Skeletal muscle satellite cell (primary cell): ENCODE results near the gene TSPYL2.

Source experiments
- H3K27me3 ChIP-seq: 2 replicates; pipeline ENCODE4 v1.7.0; 2013; ENCODE audit warnings: low read length; ENCODE audit not compliant: control insufficient read depth, insufficient read depth
- H3K36me3 ChIP-seq: 2 replicates; pipeline ENCODE4 v1.7.0; 2013; ENCODE audit warnings: mild to moderate bottlenecking, control low read depth, low read length; ENCODE audit not compliant: insufficient read depth
- H3K4me1 ChIP-seq: 2 replicates; pipeline ENCODE4 v1.7.0; 2013; ENCODE audit warnings: low read length; ENCODE audit not compliant: control insufficient read depth, insufficient read depth
- H3K4me2 ChIP-seq: 2 replicates; pipeline ENCODE4 v1.7.0; 2013; ENCODE audit warnings: mild to moderate bottlenecking, low read length
- H3K4me3 ChIP-seq: 2 replicates; pipeline ENCODE4 v1.7.0; 2013; ENCODE audit warnings: low read length
- H3K9ac ChIP-seq: 2 replicates; pipeline ENCODE4 v1.7.0; 2013; ENCODE audit warnings: mild to moderate bottlenecking, low read depth, low read length, moderate library complexity
- H3K9me3 ChIP-seq: replicated peaks from 2 replicates; pipeline ENCODE4 v1.7.0; 2013; ENCODE audit warnings: mild to moderate bottlenecking, control low read depth, low read length

TSPYL2 gene

GRCh38 chrX:53084043-53084570, 1.9 kb downstream of the TSPYL2 start:
- Histone ChIP-seq H3K27me3 (no peaks in the 10 kb centered on the region), H3K36me3 (peaks cover 20% of the 10 kb centered on the region), H3K9ac (no peak overlapping the region), H3K4me3 (peak overlapping the region; percentile 78), H3K4me2 (peak overlapping the region; percentile 93), H3K4me1 (peaks cover 12% of the 10 kb centered on the region), H3K9me3 (no peaks in the 10 kb centered on the region)

GRCh38 chrX:53084863-53085262, 2.7 kb downstream of the TSPYL2 start:
- Histone ChIP-seq H3K27me3 (no peaks in the 10 kb centered on the region), H3K36me3 (peaks cover 20% of the 10 kb centered on the region), H3K9ac (no peak overlapping the region), H3K4me3 (no peak overlapping the region), H3K4me2 (no peak overlapping the region), H3K9me3 (no peaks in the 10 kb centered on the region), H3K4me1 (peaks cover 12% of the 10 kb centered on the region)

GRCh38 chrX:53085661-53086229, 3.6 kb downstream of the TSPYL2 start:
- Histone ChIP-seq H3K27me3 (no peaks in the 10 kb centered on the region), H3K36me3 (peaks cover 20% of the 10 kb centered on the region), H3K9ac (no peak overlapping the region), H3K4me2 (no peak overlapping the region), H3K4me3 (no peak overlapping the region), H3K9me3 (no peaks in the 10 kb centered on the region), H3K4me1 (peaks cover 12% of the 10 kb centered on the region)

GRCh38 chrX:53086464-53086863, 4.3 kb downstream of the TSPYL2 start:
- H3K4me1 ChIP-seq = peaks cover 12% of the 10 kb centered on the region
- no peak overlapping the region for H3K4me3 ChIP-seq
- peaks cover 20% of the 10 kb centered on the region for H3K36me3 ChIP-seq
- no peaks in the 10 kb centered on the region for H3K27me3 ChIP-seq
- no peak overlapping the region for H3K4me2 ChIP-seq
- H3K9ac ChIP-seq = no peak overlapping the region
- H3K9me3 ChIP-seq = no peaks in the 10 kb centered on the region

GRCh38 chrX:53087388-53087831, 5.2 kb downstream of the TSPYL2 start:
- Histone ChIP-seq H3K9ac (no peak overlapping the region), H3K4me2 (no peak overlapping the region), H3K36me3 (peaks cover 20% of the 10 kb centered on the region), H3K9me3 (no peaks in the 10 kb centered on the region), H3K4me1 (peaks cover 12% of the 10 kb centered on the region), H3K27me3 (no peaks in the 10 kb centered on the region), H3K4me3 (no peak overlapping the region)

GRCh38 chrX:53088136-53088974, 6.2 kb downstream of the TSPYL2 start:
- H3K4me1 ChIP-seq = peaks cover 10% of the 10 kb centered on the region

GRCh38 chrX:53089224-53089842, 7.2 kb downstream of the TSPYL2 start:
- peak overlapping the region; percentile 45 for H3K9ac ChIP-seq
- H3K9me3 ChIP-seq = no peaks in the 10 kb centered on the region
- peaks cover 4% of the 10 kb centered on the region for H3K4me1 ChIP-seq
- H3K4me2 ChIP-seq = peak overlapping the region; percentile 64
- H3K4me3 ChIP-seq = peak overlapping the region; percentile 45
- H3K27me3 ChIP-seq = no peaks in the 10 kb centered on the region
- peaks cover 20% of the 10 kb centered on the region for H3K36me3 ChIP-seq

More at GRCh38 chrX:53088136-53088974, 6.2 kb downstream of the TSPYL2 start:
- Histone ChIP-seq H3K27me3 (no peaks in the 10 kb centered on the region), H3K4me3 (peak overlapping the region; percentile 45), H3K9ac (peak overlapping the region; percentile 45), H3K36me3 (peaks cover 20% of the 10 kb centered on the region), H3K9me3 (no peaks in the 10 kb centered on the region), H3K4me2 (peak overlapping the region; percentile 64)

GRCh38 chrX:53089925-53090324, 7.8 kb downstream of the TSPYL2 start:
- Histone ChIP-seq H3K36me3 (peaks cover 19% of the 10 kb centered on the region), H3K9ac (no peak overlapping the region), H3K4me2 (no peak overlapping the region), H3K4me3 (no peak overlapping the region), H3K9me3 (no peaks in the 10 kb centered on the region), H3K4me1 (peaks cover 4% of the 10 kb centered on the region), H3K27me3 (no peaks in the 10 kb centered on the region)

- peaks cover 5% of the 10 kb centered on the region for H3K36me3 ChIP-seq
- peaks cover 4% of the 10 kb centered on the region for H3K4me1 ChIP-seq
- H3K27me3 ChIP-seq = no peaks in the 10 kb centered on the region
These were observed 9.2 kb downstream of the TSPYL2 start for GRCh38 chrX:53091354-53091753.

GRCh38 chrX:53093177-53093655, 11.0 kb downstream of the TSPYL2 start:
- H3K27me3 ChIP-seq = no peaks in the 10 kb centered on the region
- peak overlapping the region; percentile 84 for H3K4me2 ChIP-seq
- no peaks in the 10 kb centered on the region for H3K9me3 ChIP-seq
- peak overlapping the region; percentile 33 for H3K9ac ChIP-seq
- peaks cover 4% of the 10 kb centered on the region for H3K4me1 ChIP-seq
- no peaks in the 10 kb centered on the region for H3K36me3 ChIP-seq
- H3K4me3 ChIP-seq = peak overlapping the region; percentile 62

More at GRCh38 chrX:53091354-53091753, 9.2 kb downstream of the TSPYL2 start:
- no peak overlapping the region for H3K4me3 ChIP-seq
- H3K9ac ChIP-seq = no peak overlapping the region
- H3K4me2 ChIP-seq = no peak overlapping the region
- H3K9me3 ChIP-seq = no peaks in the 10 kb centered on the region
